GM18951 (cell line): ENCODE data around the gene TBXAS1.
"Not testable (repeated sequence)": the region's sequence is repeated elsewhere in the genome, so short reads cannot be mapped to it uniquely, and the experiment has no call there.

Source experiments
- POLR2A ChIP-seq: IDR thresholded peaks from 4 replicates; pipeline ENCODE4 v1.6.1; 2011; ENCODE audit warnings: mild to moderate bottlenecking; ENCODE audit not compliant: insufficient read length, insufficient read depth; ENCODE audit errors: extremely low read depth
- in situ Hi-C: fragments of 300-500 bp; cut with MboI; formaldehyde crosslinking; loops from one replicate; pipeline ENCODE4 v1.12.0; 2022; ENCODE audit warnings: low sequenced_read_pairs, mixed read lengths, inconsistent platforms; ENCODE audit not compliant: unreplicated experiment

TBXAS1 gene

DNA sequence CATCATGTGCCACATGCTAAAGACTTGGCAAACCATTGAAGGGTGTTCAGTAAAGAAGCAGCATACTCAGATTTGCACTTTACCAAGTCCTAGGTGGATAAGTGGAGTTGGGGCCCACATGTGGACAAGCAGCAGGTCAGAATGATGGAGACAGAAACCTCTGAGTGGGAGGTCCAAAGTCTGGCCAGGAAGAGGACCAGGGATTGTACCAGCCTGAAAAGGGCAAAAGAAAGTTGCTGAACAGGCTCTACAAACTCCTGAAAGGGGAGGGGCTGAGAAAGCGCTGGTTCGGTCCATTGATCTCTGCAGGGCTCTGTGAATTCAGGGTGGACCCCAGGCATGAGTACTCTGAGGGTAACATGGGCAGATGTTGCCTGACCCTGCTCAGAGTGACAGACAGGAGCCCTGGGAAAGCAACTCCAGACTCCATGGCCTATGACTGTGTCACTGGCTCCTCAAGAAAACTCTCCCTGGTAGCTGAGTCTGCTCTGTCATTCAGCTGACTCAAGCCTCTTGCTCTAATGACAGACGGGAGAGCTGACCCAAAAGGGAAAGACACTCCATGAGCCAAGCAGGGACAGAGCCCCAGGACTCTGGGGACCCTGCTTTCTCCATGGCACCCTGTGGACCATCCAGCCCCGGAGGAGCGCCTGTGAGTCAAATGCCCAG is 68.5 kb downstream of the TBXAS1 start:
- no peak for TF ChIP-seq POLR2A
- in situ Hi-C loops = no loop called here

DNA sequence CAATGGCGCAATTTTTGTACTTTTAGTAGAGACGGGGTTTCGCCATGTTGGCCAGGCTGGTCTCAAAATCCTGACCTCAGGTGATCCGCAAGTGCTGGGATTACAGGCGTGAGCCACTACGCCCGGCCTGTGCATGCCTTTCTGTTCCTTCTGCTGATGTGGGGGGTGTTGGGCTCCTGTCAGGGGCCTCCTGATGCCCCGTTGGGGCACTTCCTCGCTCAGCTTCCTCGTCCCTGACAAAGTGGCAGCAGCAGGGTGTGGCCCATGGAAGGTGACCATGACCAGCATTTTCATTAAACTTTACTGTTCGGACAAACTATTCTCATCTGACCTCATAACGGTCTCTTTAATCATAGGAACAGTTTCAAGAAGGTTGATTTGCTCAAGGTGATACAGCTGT is 69.4 kb downstream of the TBXAS1 start:
- TF ChIP-seq POLR2A = no peak
- in situ Hi-C loops = no loop called here

DNA sequence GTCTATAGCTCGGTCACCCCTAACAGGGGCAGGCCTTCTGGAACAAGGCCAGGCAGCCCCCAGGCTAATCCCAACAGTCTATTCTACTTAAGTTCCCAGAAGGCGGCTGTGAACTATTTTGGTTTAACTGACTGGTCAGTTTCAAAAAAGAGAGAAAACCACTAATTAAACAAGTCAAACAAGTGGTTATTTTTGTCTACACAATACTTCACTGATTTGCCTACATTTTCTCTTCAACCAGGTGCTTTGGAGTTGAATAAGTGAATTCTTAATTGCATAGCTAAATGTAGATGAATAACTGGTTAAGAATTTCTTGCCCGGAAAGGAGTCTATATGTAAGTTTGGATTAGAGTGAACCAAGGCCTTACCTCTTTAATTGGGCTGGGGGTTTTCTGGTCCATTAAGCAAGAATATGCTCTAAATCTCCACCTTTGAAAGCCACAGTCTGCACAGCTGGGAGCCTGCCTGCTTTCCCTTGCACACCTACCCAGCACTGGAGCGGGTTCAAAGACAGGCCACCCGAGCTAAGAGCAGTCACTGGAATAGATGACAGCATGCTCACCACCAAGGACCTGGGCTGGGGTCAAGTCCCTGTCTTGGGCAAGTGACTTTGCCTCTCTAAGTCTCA is 70.4 kb downstream of the TBXAS1 start:
- in situ Hi-C loops = no loop called here
- TF ChIP-seq POLR2A = no peak

DNA sequence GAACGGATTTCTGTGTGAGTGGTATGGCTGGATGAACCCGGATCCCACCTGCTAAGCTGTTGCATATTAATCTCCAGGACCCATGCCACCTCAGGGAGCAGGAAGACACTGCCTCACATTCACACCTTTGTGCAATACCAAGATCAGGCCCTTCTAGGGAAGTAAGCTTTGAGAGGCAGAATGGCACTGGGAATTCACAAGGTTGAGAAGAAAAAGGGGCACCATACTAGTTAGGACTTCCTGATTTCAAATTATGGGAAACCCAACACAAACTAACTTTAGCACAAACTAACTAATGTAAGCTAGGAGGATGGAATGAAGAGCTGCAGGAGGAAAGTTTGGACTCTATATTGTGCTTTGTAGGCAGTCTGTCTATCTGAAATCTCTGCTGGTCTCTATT is 71.3 kb downstream of the TBXAS1 start:
- TF ChIP-seq POLR2A = no peak
- in situ Hi-C loops = no loop called here

DNA sequence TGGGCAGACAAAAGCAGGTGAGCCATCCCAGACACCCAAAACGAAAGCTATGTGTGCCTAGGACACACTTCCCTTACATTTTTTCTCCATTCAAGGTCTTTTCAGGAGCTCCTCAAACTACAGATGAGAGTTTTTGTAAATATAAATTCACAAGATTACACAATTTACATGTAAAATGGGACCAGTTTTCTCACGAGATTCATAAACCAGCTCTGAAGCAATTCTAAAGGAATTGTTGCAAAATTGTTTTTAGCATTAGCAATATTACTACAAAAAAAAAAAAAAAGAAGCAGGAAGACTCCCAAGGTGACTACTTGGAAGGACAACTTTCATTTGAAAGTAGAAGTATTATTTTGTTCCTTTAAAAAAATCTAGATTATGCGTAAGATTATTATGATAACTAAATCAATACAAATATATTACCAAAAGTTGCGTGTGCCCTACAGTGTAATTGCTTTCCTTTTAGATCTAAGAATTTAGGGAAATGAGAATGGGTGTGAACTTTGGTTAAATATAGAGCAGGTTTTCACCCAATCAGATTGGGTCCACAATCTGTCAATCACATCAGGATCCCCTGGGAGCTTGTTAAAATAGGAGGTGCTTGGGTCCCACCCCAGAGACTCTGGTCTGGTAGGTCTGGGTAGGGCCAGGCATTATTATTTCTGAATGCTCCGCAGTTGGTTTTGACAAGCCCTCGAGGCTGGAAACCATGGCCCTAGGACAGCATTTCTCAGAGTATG is 72.2 kb downstream of the TBXAS1 start:
- TF ChIP-seq POLR2A = no peak
- in situ Hi-C loops = no loop called here

DNA sequence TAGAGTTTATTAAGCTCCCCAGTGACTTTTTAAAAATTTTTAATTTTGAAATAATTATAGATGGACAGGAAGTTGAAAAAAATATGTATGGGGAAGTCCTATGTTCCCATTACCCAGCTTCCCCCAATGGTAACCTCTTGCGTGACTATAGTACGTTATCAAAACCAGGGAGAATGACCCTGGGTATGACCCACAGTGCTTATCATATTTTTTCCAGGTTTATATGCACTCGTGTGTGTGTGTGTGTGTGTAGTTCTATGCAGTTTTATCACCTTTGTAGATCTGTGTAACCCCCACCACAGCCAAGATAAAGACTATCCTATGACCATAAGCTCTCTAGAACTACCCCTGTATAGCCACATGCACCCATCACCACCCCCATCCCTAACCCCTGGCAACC is 72.8 kb downstream of the TBXAS1 start:
- in situ Hi-C loops = no loop called here

DNA sequence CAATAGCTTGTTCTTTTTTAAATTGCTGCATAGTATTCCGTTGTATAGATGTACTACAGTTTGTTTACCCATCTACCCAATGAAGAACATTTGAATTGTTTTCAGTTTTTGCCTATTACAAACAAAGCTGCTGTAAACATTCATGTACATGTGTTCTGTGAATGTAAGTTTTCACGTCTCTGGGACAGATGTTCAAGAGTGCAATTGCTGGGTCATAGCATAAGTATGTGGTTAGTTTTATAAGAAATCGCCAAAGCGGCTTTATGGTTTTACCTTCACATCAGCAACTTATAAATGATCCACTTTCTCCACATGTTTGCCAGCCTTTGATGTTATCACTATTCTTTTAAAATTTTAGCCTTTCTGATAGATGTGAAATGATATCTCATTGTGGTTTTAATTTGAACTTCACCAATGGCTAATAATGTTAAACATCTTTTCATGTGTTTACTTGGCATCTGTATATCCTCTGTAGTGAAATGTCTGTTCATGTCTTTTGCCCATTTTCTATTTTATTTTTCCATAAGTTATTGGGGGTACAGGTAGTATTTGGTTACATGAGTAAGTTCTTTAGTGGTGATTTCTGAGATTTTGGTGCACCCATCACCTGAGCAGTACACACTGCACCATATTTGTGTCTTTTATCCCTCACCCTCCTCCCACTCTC is 73.5 kb downstream of the TBXAS1 start:
- no peak for TF ChIP-seq POLR2A
- in situ Hi-C loops = no loop called here

More for the DNA sequence above, 72.8 kb downstream of the TBXAS1 start:
- TF ChIP-seq POLR2A = no peak

DNA sequence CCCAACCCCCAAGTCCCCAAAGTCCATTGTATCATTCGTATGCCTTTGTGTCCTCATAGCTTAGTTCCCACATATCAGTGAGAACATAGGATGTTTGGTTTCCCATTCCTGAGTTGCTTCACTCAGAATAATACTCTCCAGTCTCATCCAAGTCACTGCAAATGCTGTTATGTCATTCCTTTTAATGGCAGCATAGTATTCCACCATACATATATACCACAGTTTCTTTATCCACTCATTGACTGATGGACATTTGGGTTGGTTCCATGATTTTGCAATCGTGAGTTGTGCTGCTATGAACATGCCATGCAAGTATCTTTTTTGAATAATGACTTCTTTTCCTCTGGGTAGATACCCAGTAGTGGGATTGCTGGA is 74.0 kb downstream of the TBXAS1 start:
- in situ Hi-C loops = not testable (repeated sequence)

DNA sequence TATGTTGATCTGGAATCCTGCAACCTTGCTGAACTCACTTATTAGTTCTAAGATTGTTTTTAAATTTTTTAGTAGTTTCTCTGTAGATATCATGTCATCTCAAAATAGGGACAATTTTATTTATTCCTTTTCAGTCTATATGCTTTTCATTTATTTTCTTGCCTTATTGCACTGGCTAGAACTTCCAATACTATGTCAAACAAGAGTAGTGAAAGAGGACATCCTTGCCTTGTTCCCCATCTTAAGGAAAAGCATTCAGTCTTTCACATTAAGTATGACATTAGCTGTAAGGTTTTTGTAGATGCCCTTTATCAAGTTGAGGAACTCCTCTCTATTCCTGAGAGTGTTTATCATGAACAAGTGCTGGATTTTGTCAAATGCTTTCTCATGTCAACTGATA is 77.8 kb downstream of the TBXAS1 start:
- no peak for TF ChIP-seq POLR2A
- in situ Hi-C loops = no loop called here

DNA sequence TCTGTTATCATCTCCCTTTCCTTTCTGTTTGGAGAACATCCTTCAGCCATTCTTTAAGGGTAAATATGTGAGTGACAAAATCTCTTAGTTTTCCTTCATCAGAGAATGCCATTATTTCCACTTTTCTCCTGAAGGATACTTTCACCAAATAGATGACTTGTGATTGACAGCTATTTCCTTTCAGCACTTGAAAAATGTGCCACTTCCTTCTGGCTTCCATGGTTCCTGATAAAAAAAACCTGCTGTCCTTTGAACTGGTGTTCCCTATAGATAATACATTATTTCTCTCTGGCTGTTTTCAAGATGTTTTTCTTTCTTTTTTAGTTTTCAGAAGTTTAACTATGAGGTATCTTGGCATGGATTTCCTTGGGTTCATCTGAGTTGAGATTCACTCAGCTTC is 79.7 kb downstream of the TBXAS1 start:
- in situ Hi-C loops = no loop called here
- TF ChIP-seq POLR2A = no peak

DNA sequence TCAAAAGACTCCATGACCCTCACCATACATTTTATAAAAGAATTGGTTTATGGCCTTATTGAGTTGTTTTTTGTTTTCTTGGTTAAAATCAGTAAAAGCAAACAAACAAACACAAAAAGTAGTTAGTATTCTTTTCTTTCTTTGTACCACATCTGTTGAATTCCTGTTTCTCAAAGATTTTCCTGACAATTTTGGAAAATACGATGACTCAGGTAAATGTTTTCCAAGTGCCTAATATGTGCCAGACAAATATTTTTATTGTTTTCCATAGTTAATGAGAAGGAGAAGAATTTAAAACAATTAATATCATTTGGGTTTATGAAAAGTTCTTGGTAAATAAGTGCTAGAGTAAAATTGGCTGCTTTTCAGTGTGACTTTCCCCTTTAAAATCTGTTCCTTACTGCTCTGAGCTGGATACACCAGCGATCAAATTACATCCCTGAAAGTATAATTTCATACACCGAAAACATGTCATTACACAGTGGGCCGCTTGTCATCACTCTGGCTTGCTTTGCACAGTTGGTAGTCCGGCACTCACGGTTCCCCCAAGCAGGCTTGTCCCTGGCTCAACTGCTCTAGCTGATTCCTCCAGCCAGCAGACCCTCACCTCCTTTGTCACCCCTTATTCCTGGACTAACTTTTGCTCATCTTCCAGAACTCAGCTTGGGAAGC is 80.5 kb downstream of the TBXAS1 start:
- no peak for TF ChIP-seq POLR2A
- in situ Hi-C loops = no loop called here

DNA sequence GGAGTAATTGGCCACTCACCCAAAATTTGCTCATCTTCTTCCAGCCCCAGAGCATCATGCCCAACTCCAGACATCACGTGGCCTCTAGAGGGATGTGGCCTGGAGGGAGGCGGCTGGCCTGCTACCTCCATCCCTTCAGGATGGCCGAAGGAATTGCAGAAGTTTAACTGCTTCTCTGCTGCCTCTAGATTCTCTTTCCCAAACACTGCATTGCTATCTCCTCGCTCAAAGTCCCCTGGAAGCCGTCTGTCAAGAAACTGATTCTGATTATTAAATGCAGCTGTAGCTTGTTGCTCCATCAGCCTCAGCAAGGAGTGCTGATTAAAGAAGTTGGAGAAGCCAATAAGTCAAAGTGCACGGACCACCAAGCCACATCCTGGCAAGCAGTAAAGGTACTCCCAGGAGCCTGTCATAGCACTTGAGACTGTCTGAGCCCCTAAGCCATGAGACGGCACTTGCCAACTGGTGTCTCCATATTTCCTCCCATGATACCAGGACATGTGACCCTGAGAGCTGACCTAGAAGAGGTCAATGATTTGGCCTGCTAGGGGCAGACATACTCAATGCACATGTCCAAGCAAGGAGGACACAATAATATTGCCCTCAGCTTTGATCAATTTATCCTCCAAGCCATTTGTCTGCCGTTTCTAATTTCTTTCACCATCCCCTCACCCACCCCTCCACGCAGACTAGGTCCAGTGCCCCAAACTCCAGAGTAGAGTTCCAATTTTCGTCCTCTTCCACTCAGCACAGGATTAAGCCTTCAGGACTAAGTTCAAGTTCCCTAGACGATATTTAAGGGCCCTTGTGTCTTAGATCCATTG is 84.2 kb downstream of the TBXAS1 start:
- TF ChIP-seq POLR2A = no peak
- in situ Hi-C loops = no loop called here

DNA sequence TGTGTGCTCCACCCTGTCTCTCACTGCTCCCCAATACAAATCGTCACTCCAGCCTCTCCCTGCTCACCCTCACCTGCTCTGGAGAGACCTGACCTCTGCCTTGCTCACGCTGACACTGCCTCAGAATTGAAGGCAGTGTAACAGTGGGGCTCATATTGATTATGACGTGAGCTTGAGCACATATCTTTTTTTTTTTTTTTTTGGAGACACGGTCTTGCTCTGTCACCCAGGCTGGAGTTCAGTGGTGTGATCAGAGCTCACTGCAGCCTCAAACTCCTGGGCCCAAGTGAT is 84.7 kb downstream of the TBXAS1 start:
- in situ Hi-C loops = no loop called here
- TF ChIP-seq POLR2A = no peak
